GM12878 (cell line): Measurements from ENCODE around the gene SPATA18. TPM values are rescaled to one million over a fixed set of nuclear protein-coding genes. Genes with fewer than 3 reads are reported as not detected.

Source experiments
- ATAC-seq: fragments of 200-7000 bp; cut with Tn5 transposase; 3 replicates; pipeline ENCODE4 v1.9.1; 2020; ENCODE audit warnings: mild to moderate bottlenecking, moderate library complexity
- BruUV-seq: library from RNA; stranded (reverse); fragments of 400-500 nt; replicated peaks from 2 replicates; lab custom pipeline; 2021; lab: Mats Ljungman, UMichigan
- CTCF ChIA-PET: fragments of 300-600 bp; sonication (Branson Sonifier 250); formaldehyde crosslinking; extraction: SDS; loops from one replicate; lab custom pipeline; 2021; ENCODE audit warnings: inconsistent platforms; lab: Yijun Ruan, JAX
- POLR2A ChIA-PET: fragments of 350-600 bp; formaldehyde crosslinking; extraction: SDS; loops from one replicate; lab custom pipeline; 2021; ENCODE audit warnings: inconsistent platforms; lab: Charles Lee
- RAD21 ChIA-PET: fragments of 300-600 bp; sonication (Branson Sonifier 250); formaldehyde crosslinking; loops from one replicate; lab custom pipeline; 2023; ENCODE audit warnings: antibody characterized with exemption; ENCODE audit not compliant: unreplicated experiment; lab: Charles Lee
- SMC1A ChIA-PET: fragments of 300-600 bp; sonication (Branson Sonifier 250); formaldehyde crosslinking; loops from one replicate; lab custom pipeline; 2023; ENCODE audit not compliant: unreplicated experiment, uncharacterized antibody; lab: Charles Lee
- DNase-seq: peaks from one replicate; pipeline ENCODE4 v3.0.0-alpha.2; 2011; ENCODE audit warnings: low read depth, low spot score
- FAIRE-seq: peaks from 3 replicates; lab custom pipeline; 2011; peaks lifted over from hg19 to GRCh38; lab: Jason Lieb, UNC
- H2AFZ ChIP-seq: 2 replicates; pipeline ENCODE4 v1.6.0; 2011; ENCODE audit warnings: low read depth, low read length, control low read depth; ENCODE audit not compliant: control insufficient read depth
- H3K27ac ChIP-seq: 2 replicates; pipeline ENCODE4 v1.5.1; 2011; ENCODE audit warnings: control low read depth; ENCODE audit not compliant: control insufficient read depth, insufficient read depth
- H3K27me3 ChIP-seq, 2 experiments: replicated peaks in 1 of 2; 2 replicates each; pipeline versions ENCODE4 v1.6.0 to v1.6.1; 2011; ENCODE audit warnings: low read length in 1 of 2; ENCODE audit not compliant: control insufficient read depth in 2 of 2, insufficient read depth in 2 of 2
- H3K36me3 ChIP-seq, 2 experiments: 2 replicates each; pipeline ENCODE4 v1.5.1; 2011; ENCODE audit warnings: low read length in 1 of 2; ENCODE audit not compliant: control insufficient read depth in 2 of 2, insufficient read depth in 2 of 2
- H3K4me1 ChIP-seq: 2 replicates; pipeline ENCODE4 v1.6.1; 2011; ENCODE audit warnings: mild to moderate bottlenecking, low read length, moderate library complexity, mixed read lengths; ENCODE audit not compliant: control insufficient read depth, insufficient read depth
- H3K4me2 ChIP-seq: 2 replicates; pipeline ENCODE4 v1.6.0; 2011; ENCODE audit warnings: control low read depth; ENCODE audit not compliant: control insufficient read depth, insufficient read depth
- H3K4me3 ChIP-seq: fragments of 200-600 bp; sonication (generic); 2 replicates; pipeline ENCODE4 v1.5.1; 2016
- H3K79me2 ChIP-seq: 2 replicates; pipeline ENCODE4 v1.6.0; 2011; ENCODE audit warnings: low read length; ENCODE audit not compliant: control insufficient read depth, insufficient read depth
- H3K9ac ChIP-seq: 2 replicates; pipeline ENCODE4 v1.8.0; 2011; ENCODE audit warnings: low read length, control low read depth, mixed read lengths; ENCODE audit not compliant: control insufficient read depth, insufficient read depth
- H3K9me3 ChIP-seq: replicated peaks from 3 replicates; pipeline ENCODE4 v1.5.1; 2011; ENCODE audit warnings: mild to moderate bottlenecking, low read length; ENCODE audit not compliant: control insufficient read depth, insufficient read depth
- H4K20me1 ChIP-seq: 2 replicates; pipeline ENCODE4 v1.6.0; 2011; ENCODE audit not compliant: control insufficient read depth, insufficient read depth
- E2F8 ChIP-seq: fragments of 450-650 bp; IDR thresholded peaks from 2 replicates; pipeline ENCODE4 v1.6.1; 2018; ENCODE audit warnings: mild to moderate bottlenecking, low read depth, moderate library complexity; ENCODE audit not compliant: partially characterized antibody
- NBN ChIP-seq: fragments of 450-650 bp; IDR thresholded peaks from 2 replicates; pipeline ENCODE4 v1.6.1; 2016
- ZBED1 ChIP-seq: IDR thresholded peaks from 2 replicates; pipeline ENCODE4 v1.6.1; 2016; ENCODE audit warnings: borderline replicate concordance
- ZNF592 ChIP-seq: fragments of 450-650 bp; IDR thresholded peaks from 2 replicates; pipeline ENCODE4 v1.6.1; 2017; ENCODE audit warnings: mild to moderate bottlenecking, moderate library complexity
- WGBS: methylation state at CpG from one replicate; pipeline ENCODE4 v1.1.6; 2016; ENCODE audit warnings: low lambda C conversion rate; ENCODE audit not compliant: insufficient replicate concordance, insufficient coverage; ENCODE audit errors: missing lambda C conversion rate; 5-methylcytosine and 5-hydroxymethylcytosine counted together
- in situ Hi-C: fragments of 300-500 bp; cut with MboI; formaldehyde crosslinking; loops from 9 replicates; pipeline ENCODE4 v1.14.3; 2018; ENCODE audit warnings: mixed read lengths
- intact Hi-C: fragments of 100-400 bp; cut with micrococcal nuclease; formaldehyde crosslinking; loops from one replicate; pipeline ENCODE4 v1.14.2; 2022; ENCODE audit not compliant: unreplicated experiment
- polyA plus RNA-seq, 11 experiments: library from polyadenylated mRNA; depleted of rRNA in 4 of 11; unstranded in 6 of 11; stranded (reverse) in 5 of 11; fragments of >200 nt; fragmentation: Nextera tagmentation in 4 of 11; fragmentation: Illumina TruSeq in 1 of 11; extraction: Ambion mirVana in 4 of 11; extraction: Trizol in 1 of 11; gene quantifications; 1 replicate in 1 of 11; 2 replicates in 10 of 11; pipeline versions ENCODE4 v1.2.1 to v1.2.3, GENCODE V29; 2011 to 2016; ENCODE audit warnings: inconsistent platforms in 2 of 11, missing spikeins in 2 of 11, low read depth in 1 of 11
- total RNA-seq, 4 experiments: library from RNA; depleted of rRNA in 3 of 4; stranded (reverse); fragments of >200 nt in 3 of 4; fragmentation: Illumina TruSeq in 1 of 4; extraction: Trizol in 1 of 4; gene quantifications; 2 replicates each; pipeline versions ENCODE4 v1.2.1 to v1.2.3, GENCODE V29; 2013 to 2021

SPATA18 gene
- total and polyA plus RNA-seq, 10 of the 15 experiments (the other 5 are each of a cell fraction or from before 2014, with no cell fraction given): 0.39 to 4.5 (median 1.9) TPM

- ATAC-seq (no peak), DNase-seq (no peak), FAIRE-seq (no peak)
- no TSS peak for BruUV-seq
- Histone ChIP-seq H3K27ac (no peak overlapping the region), H3K9ac (no peak overlapping the region), H3K9me3 (no peaks in the 10 kb centered on the region), H3K4me2 (no peak overlapping the region), H2AFZ (no peak overlapping the region), H3K4me1 (peaks cover 9% of the 10 kb centered on the region), H3K4me3 (no peak overlapping the region), H3K79me2 (no peaks in the 10 kb centered on the region), H3K36me3 (no peaks in the 10 kb centered on the region), H4K20me1 (no peaks in the 10 kb centered on the region), H3K27me3 (peaks cover 0 to 8% of the 10 kb centered on the region in 2 experiments; a peak in 3 of 4 replicates)
- SMC1A ChIA-PET: interaction anchor here (0.8 to 1.4 kb wide), 2 partner anchors 8 to 24 kb away, joined by 3 read pairs; no protein-coding TSS in a partner anchor
- POLR2A ChIA-PET: no interaction called here
- TF ChIP-seq ZBED1 (no peak), NBN (no peak), ZNF592 (no peak), E2F8 (no peak)
- RAD21 ChIA-PET: no interaction called here
- in situ Hi-C loops: no loop called here
- intact Hi-C loops: no loop called here
- CTCF ChIA-PET: no interaction called here
- WGBS: 66% methylated on average over 3 of the region's 3 CpGs
Observed at GRCh38 chr4:52054254-52054653, 3.1 kb downstream of the SPATA18 start.
